CD14-positive monocyte (primary cell): ENCODE results near the gene ZNF35. TPM values are rescaled to one million over a fixed set of nuclear protein-coding genes. Genes with fewer than 3 reads are reported as not detected.

Experiments used
- DNase-seq, 3 donors: peaks; one replicate each; pipeline ENCODE4 v3.0.0-alpha.2; 2011 to 2022
- H2AFZ ChIP-seq: 2 replicates; pipeline ENCODE4 v1.6.0; 2012; ENCODE audit warnings: mild to moderate bottlenecking, low read depth, low read length, inconsistent platforms; ENCODE audit not compliant: insufficient read depth, poor library complexity, severe bottlenecking
- H3K27ac ChIP-seq, 2 donors: 1 replicate in 1 of 2; 2 replicates in 1 of 2; pipeline ENCODE4 v1.5.1; 2012 to 2013; ENCODE audit warnings: low read length in 2 of 2, control low read depth in 1 of 2, inconsistent platforms in 1 of 2, low read depth in 1 of 2, mild to moderate bottlenecking in 1 of 2
- H3K27me3 ChIP-seq, 2 donors: one replicate each; pipeline versions ENCODE4 v1.6.0 to v1.6.1; 2011 to 2013; ENCODE audit warnings: low read length in 2 of 2; ENCODE audit not compliant: control insufficient read depth in 2 of 2, insufficient read depth in 2 of 2
- H3K36me3 ChIP-seq, 2 donors: replicated peaks in 1 of 2; 1 replicate in 1 of 2; 2 replicates in 1 of 2; pipeline versions ENCODE4 v1.5.1 to v1.6.1; 2012 to 2013; ENCODE audit warnings: low read length in 2 of 2, control low read depth in 1 of 2, inconsistent platforms in 1 of 2, mild to moderate bottlenecking in 1 of 2; ENCODE audit not compliant: insufficient read depth in 2 of 2, control insufficient read depth in 1 of 2
- H3K4me1 ChIP-seq, 2 donors: 1 replicate in 1 of 2; 2 replicates in 1 of 2; pipeline versions ENCODE4 v1.5.1 to v1.6.1; 2012 to 2013; ENCODE audit warnings: low read length in 2 of 2, control low read depth in 1 of 2, inconsistent platforms in 1 of 2, mild to moderate bottlenecking in 1 of 2, moderate library complexity in 1 of 2; ENCODE audit not compliant: insufficient read depth in 2 of 2, control insufficient read depth in 1 of 2
- H3K4me2 ChIP-seq: replicated peaks from 2 replicates; pipeline ENCODE3; 2012; ENCODE audit warnings: low read length, moderate library complexity, mild to moderate bottlenecking; ENCODE audit not compliant: poor library complexity, severe bottlenecking; ENCODE audit errors: extremely low read depth
- H3K4me3 ChIP-seq, 3 experiments: fragments of 200-600 bp in 1 of 3; sonication (generic) in 1 of 3; replicated peaks in 1 of 3; 1 replicate in 2 of 3; 2 replicates in 1 of 3; pipeline ENCODE4 v1.5.1; 2011 to 2013; ENCODE audit warnings: low read length in 3 of 3, mild to moderate bottlenecking in 3 of 3, control low read depth in 2 of 3, low read depth in 2 of 3, inconsistent platforms in 1 of 3, moderate library complexity in 1 of 3
- H3K79me2 ChIP-seq: 2 replicates; pipeline ENCODE4 v1.6.0; 2012; ENCODE audit warnings: mild to moderate bottlenecking, control low read depth, inconsistent platforms, low read length, moderate library complexity; ENCODE audit not compliant: insufficient read depth
- H3K9ac ChIP-seq: 2 replicates; pipeline ENCODE4 v1.6.0; 2017; ENCODE audit warnings: low read length, mild to moderate bottlenecking; ENCODE audit not compliant: insufficient read depth, poor library complexity, severe bottlenecking
- H3K9me3 ChIP-seq, 2 donors: replicated peaks in 1 of 2; 1 replicate in 1 of 2; 2 replicates in 1 of 2; pipeline versions ENCODE4 v1.5.1 to v1.6.1; 2012 to 2013; ENCODE audit warnings: low read length in 2 of 2, control low read depth in 1 of 2; ENCODE audit not compliant: control insufficient read depth in 1 of 2, insufficient read depth in 1 of 2
- H4K20me1 ChIP-seq: 2 replicates; pipeline ENCODE4 v1.6.0; 2012; ENCODE audit warnings: mild to moderate bottlenecking, low read length, control low read depth, moderate library complexity; ENCODE audit not compliant: insufficient read depth
- H3K27ac Mint-ChIP-seq, 7 donors: one replicate each; pipeline ENCODE4 v1.8.0; 2020; ENCODE audit warnings: mild to moderate bottlenecking in 7 of 7, mixed read lengths in 7 of 7, moderate library complexity in 6 of 7, inconsistent platforms in 2 of 7
- H3K27me3 Mint-ChIP-seq, 3 donors: one replicate each; pipeline ENCODE4 v1.8.0; 2021 to 2022; ENCODE audit warnings: low read depth in 3 of 3, mild to moderate bottlenecking in 3 of 3, mixed read lengths in 3 of 3, moderate library complexity in 3 of 3, inconsistent platforms in 1 of 3
- H3K36me3 Mint-ChIP-seq, 2 donors: one replicate each; pipeline ENCODE4 v1.8.0; 2020; ENCODE audit warnings: mixed read lengths in 2 of 2, inconsistent platforms in 1 of 2, mild to moderate bottlenecking in 1 of 2
- H3K4me1 Mint-ChIP-seq: one replicate; pipeline ENCODE4 v1.8.0; 2020; ENCODE audit warnings: mild to moderate bottlenecking, mixed read lengths
- H3K4me3 Mint-ChIP-seq, 2 donors: one replicate each; pipeline ENCODE4 v1.8.0; 2020; ENCODE audit warnings: mild to moderate bottlenecking in 2 of 2, mixed read lengths in 2 of 2, moderate library complexity in 1 of 2
- H3K9me3 Mint-ChIP-seq, 7 donors: one replicate each; pipeline ENCODE4 v1.8.0; 2020 to 2022; ENCODE audit warnings: mixed read lengths in 7 of 7, mild to moderate bottlenecking in 6 of 7, moderate library complexity in 6 of 7, inconsistent platforms in 2 of 7
- CTCF ChIP-seq: fragments of 200-600 bp; IDR thresholded peaks from one replicate; pipeline ENCODE4 v1.8.0; 2022; ENCODE audit warnings: antibody characterized with exemption, mild to moderate bottlenecking
- WGBS: methylation state at CpG from one replicate; pipeline ENCODE4 v1.1.5; 2013; ENCODE audit warnings: missing lambda C conversion rate; ENCODE audit not compliant: insufficient coverage; 5-methylcytosine and 5-hydroxymethylcytosine counted together
- intact Hi-C, 2 donors: fragments of 100-400 bp; cut with micrococcal nuclease; formaldehyde crosslinking; loops; one replicate each; pipeline versions ENCODE4 v1.15.0 to v1.15.1; 2023
- polyA plus RNA-seq, 3 donors: library from polyadenylated mRNA; depleted of rRNA in 1 of 3; unstranded in 2 of 3; stranded (reverse) in 1 of 3; fragments of 300-500 nt in 2 of 3; fragments of >200 nt in 1 of 3; fragmentation: Illumina TruSeq in 2 of 3; gene quantifications; 1 replicate in 2 of 3; 2 replicates in 1 of 3; pipeline ENCODE4 v1.2.3, GENCODE V29; 2012 to 2021

The ZNF35 gene
- polyA plus RNA-seq, 3 donors, result 1.2 to 2.5 (median 2.5) TPM

DNA sequence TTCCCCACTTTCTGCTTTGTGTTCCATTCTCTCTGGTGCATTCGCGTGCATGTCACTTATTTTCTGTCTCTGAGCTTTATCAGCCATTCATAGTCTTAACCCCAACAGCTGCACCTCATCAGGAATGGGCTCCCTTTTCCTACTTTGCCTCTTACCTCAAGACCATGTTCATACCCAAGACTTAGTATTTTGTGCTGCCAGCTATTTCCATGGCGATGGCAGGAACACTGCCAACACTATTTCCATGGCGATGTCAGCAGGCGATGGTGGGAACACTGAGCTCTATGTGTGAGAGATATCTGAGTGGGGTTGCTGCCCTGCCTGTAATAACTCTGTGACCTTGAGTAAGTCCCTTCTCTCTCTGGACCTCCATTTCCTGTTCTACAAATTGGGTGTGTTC lies 5.5 kb downstream of the ZNF35 start:
- Histone ChIP-seq H3K4me2 (no peak overlapping the region), H3K36me3 (peaks cover 68 to 82% of the 10 kb centered on the region in 2 donors), H3K4me3 (no peak overlapping the region), H3K27ac (no peak overlapping the region), H4K20me1 (no peaks in the 10 kb centered on the region), H3K27me3 (no peaks in the 10 kb centered on the region), H3K9me3 (peaks cover 19 to 44% of the 10 kb centered on the region in 2 donors), H3K9ac (no peak overlapping the region), H3K4me1 (peaks cover 4 to 5% of the 10 kb centered on the region in 2 donors), H3K79me2 (no peaks in the 10 kb centered on the region), H2AFZ (no peak overlapping the region)
- no peak for TF ChIP-seq CTCF
- no peak for DNase-seq
- intact Hi-C loops, result no loop called here
- Mint-ChIP-seq H3K4me3 (no peak overlapping the region), H3K36me3 (peaks cover 70 to 82% of the 10 kb centered on the region in 2 donors), H3K4me1 (peaks cover 6% of the 10 kb centered on the region), H3K27me3 (peaks cover 0 to 2% (median 0%) of the 10 kb centered on the region in 3 donors), H3K9me3 (peaks cover 32 to 62% (median 44%) of the 10 kb centered on the region in 7 donors), H3K27ac (no peak overlapping the region)
- 100% methylated on average over 2 of the region's 5 CpGs for WGBS

DNA sequence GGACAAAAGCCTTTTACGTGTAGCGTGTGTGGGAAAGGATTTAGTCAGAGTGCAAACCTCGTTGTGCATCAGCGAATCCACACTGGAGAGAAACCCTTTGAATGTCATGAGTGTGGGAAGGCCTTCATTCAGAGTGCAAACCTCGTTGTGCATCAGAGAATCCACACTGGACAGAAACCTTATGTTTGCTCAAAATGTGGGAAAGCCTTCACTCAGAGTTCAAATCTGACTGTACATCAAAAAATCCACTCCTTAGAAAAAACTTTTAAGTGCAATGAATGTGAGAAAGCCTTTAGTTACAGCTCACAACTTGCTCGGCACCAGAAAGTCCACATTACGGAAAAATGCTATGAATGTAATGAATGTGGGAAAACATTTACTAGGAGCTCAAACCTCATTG lies 10.5 kb downstream of the ZNF35 start:
- Histone ChIP-seq H3K27me3 (no peaks in the 10 kb centered on the region), H3K4me3 (no peak overlapping the region), H3K9me3 (peaks cover 39 to 57% of the 10 kb centered on the region in 2 donors), H3K4me2 (no peak overlapping the region), H3K4me1 (no peaks in the 10 kb centered on the region), H3K36me3 (peaks cover 48 to 72% of the 10 kb centered on the region in 2 donors), H4K20me1 (no peaks in the 10 kb centered on the region), H3K27ac (no peak overlapping the region), H3K79me2 (no peaks in the 10 kb centered on the region), H3K9ac (no peak overlapping the region), H2AFZ (no peak overlapping the region)
- Mint-ChIP-seq H3K27me3 (no peaks in the 10 kb centered on the region), H3K27ac (no peak overlapping the region), H3K36me3 (peaks cover 51 to 73% of the 10 kb centered on the region in 2 donors), H3K9me3 (peaks cover 37 to 67% (median 56%) of the 10 kb centered on the region in 7 donors), H3K4me3 (no peak overlapping the region), H3K4me1 (no peaks in the 10 kb centered on the region)
- TF ChIP-seq CTCF, result no peak
- WGBS, result 94% methylated on average over 3 of the region's 7 CpGs
- DNase-seq, result no peak
- intact Hi-C loops, result no loop called here
